Measurements from ENCODE around the gene FGFBP2. TPM values are rescaled to one million over a fixed set of nuclear protein-coding genes. Genes with fewer than 3 reads are reported as not detected.

Gene FGFBP2
- total and polyA plus RNA-seq, 2 experiments from 2014 or later: not detected

- no peak overlapping the region for H2AFZ ChIP-seq
- no peak for TF ChIP-seq EZH2phosphoT487 (IDR thresholded peaks at IDR 0.05; ENCODE audit: insufficient read depth, low read depth)
- TF ChIP-seq EZH2 (IDR thresholded peaks at IDR 0.05; ENCODE audit: insufficient read depth, poor library complexity, severe bottlenecking): no peak
- no peaks in the 10 kb centered on the region for H3K9me2 ChIP-seq (ENCODE audit: insufficient read depth)
- no peaks in the 10 kb centered on the region for H3K79me2 ChIP-seq (ENCODE audit: insufficient read depth)
- no peaks in the 10 kb centered on the region for H3K9me3 ChIP-seq (ENCODE audit: low read depth)
- 81 to 85% methylated on average over 7 of the region's 7 CpGs for WGBS, 2 experiments (ENCODE audit: low coverage in 1 of 2, low lambda C conversion rate in 2 of 2, missing lambda C conversion rate in 2 of 2)
- H3K4me1 ChIP-seq (ENCODE audit: insufficient read depth): peaks cover 20% of the 10 kb centered on the region
- no peaks in the 10 kb centered on the region for H4K20me1 ChIP-seq (ENCODE audit: insufficient read depth)
- H3K27me3 ChIP-seq (replicated peaks; ENCODE audit: insufficient read depth): no peaks in the 10 kb centered on the region
- H3K27ac ChIP-seq: no peak overlapping the region
- H3K36me3 ChIP-seq (ENCODE audit: low read depth): no peaks in the 10 kb centered on the region
- no peak overlapping the region for H3K4me2 ChIP-seq (ENCODE audit: unreplicated experiment)
- H3F3A ChIP-seq (ENCODE audit: insufficient read depth): peaks cover 17% of the 10 kb centered on the region
- H3K4me3 ChIP-seq: no peak overlapping the region
- no peak overlapping the region for H3K9ac ChIP-seq
- peak; percentile 8 for DNase-seq
- in situ Hi-C loops (cut with MboI): no loop called here
Observed at GRCh38 chr4:15912236-15912635, 50.7 kb downstream of the FGFBP2 start.

Other genes starting within 250 kb of the FGFBP2 start
- gene CD38, start 184.8 kb downstream of the FGFBP2 start, total RNA-seq (2014; rRNA removed; shearing (Covaris generic)): not detected in 2 replicates
- not detected in 2 replicates for gene CD38, start 184.8 kb downstream of the FGFBP2 start, polyA plus RNA-seq (2016; fragmentation: Nextera tagmentation; extraction: Ambion mirVana)
- gene FGFBP1, start 24.4 kb downstream of the FGFBP2 start, total RNA-seq (2014; rRNA removed; shearing (Covaris generic)): not detected in 2 replicates
- gene FGFBP1, start 24.4 kb downstream of the FGFBP2 start, polyA plus RNA-seq (2016; fragmentation: Nextera tagmentation; extraction: Ambion mirVana): not detected in 2 replicates
- not detected in 2 replicates for gene PROM1, start 120.8 kb upstream of the FGFBP2 start, total RNA-seq (2014; rRNA removed; shearing (Covaris generic))
- gene PROM1, start 120.8 kb upstream of the FGFBP2 start, polyA plus RNA-seq (2016; fragmentation: Nextera tagmentation; extraction: Ambion mirVana): not detected in 2 replicates

All from GM23248 (cell line).